ENCODE results near the gene TMEM209.

- no peak for TF ChIP-seq CTCF (tag by site-specific recombination; IDR thresholded peaks at IDR 0.05)
- TF ChIP-seq MEIS1 (CRISPR knock-in tag; IDR thresholded peaks at IDR 0.05; ENCODE audit: borderline replicate concordance), result no peak
- no peak for TF ChIP-seq ZNF571 (tag by site-specific recombination; IDR thresholded peaks at IDR 0.05)
- no peak for TF ChIP-seq REST (tag by site-specific recombination; IDR thresholded peaks at IDR 0.05)
These were observed 1.8 kb upstream of the TMEM209 start for GRCh38 chr7:130207033-130207432.
